KMS-11 (cell line): ENCODE results near the gene PMPCB.
A peak's percentile ranks its signal among the peaks of the same experiment; 100 is the strongest.
"Not testable (repeated sequence)": the region's sequence is repeated elsewhere in the genome, so short reads cannot be mapped to it uniquely, and the experiment has no call there.

ENCODE experiments used
- H2AFZ ChIP-seq: fragments of 200-600 bp; sonication (generic); 2 replicates; pipeline ENCODE4 v1.6.1; 2016; ENCODE audit warnings: antibody characterized with exemption, mixed run types, low read depth
- H3K27ac ChIP-seq: fragments of 200-600 bp; sonication (generic); 2 replicates; pipeline ENCODE4 v1.6.1; 2016; ENCODE audit warnings: mild to moderate bottlenecking, mixed run types
- H3K27me3 ChIP-seq: fragments of 200-600 bp; sonication (generic); 2 replicates; pipeline ENCODE4 v1.6.1; 2017; ENCODE audit warnings: mild to moderate bottlenecking, low read depth, mixed run types, moderate library complexity; ENCODE audit not compliant: insufficient read depth
- H3K36me3 ChIP-seq: fragments of 200-600 bp; sonication (generic); 2 replicates; pipeline ENCODE4 v1.6.1; 2017; ENCODE audit warnings: mild to moderate bottlenecking, mixed run types; ENCODE audit not compliant: insufficient read depth
- H3K4me1 ChIP-seq: fragments of 200-600 bp; sonication (generic); 2 replicates; pipeline ENCODE4 v1.6.1; 2016; ENCODE audit warnings: mild to moderate bottlenecking, low read depth, mixed run types; ENCODE audit not compliant: poor library complexity, severe bottlenecking
- H3K4me2 ChIP-seq: fragments of 200-600 bp; sonication (generic); 2 replicates; pipeline ENCODE4 v1.7.0; 2016; ENCODE audit warnings: mild to moderate bottlenecking, mixed run types
- H3K4me3 ChIP-seq: fragments of 200-600 bp; sonication (generic); IDR thresholded peaks from 2 replicates; pipeline ENCODE4 v1.6.1; 2017; ENCODE audit warnings: low read depth, low read length, mixed read lengths; ENCODE audit not compliant: insufficient read depth
- H3K79me2 ChIP-seq: fragments of 200-600 bp; sonication (generic); 2 replicates; pipeline ENCODE4 v1.6.1; 2016; ENCODE audit warnings: low read depth, mixed run types; ENCODE audit not compliant: insufficient read depth
- H3K9ac ChIP-seq: fragments of 200-600 bp; sonication (generic); 2 replicates; pipeline ENCODE4 v1.6.1; 2016; ENCODE audit warnings: mild to moderate bottlenecking, mixed run types
- H4K20me1 ChIP-seq: fragments of 200-600 bp; sonication (generic); 2 replicates; pipeline ENCODE4 v1.6.1; 2016; ENCODE audit warnings: mild to moderate bottlenecking, mixed run types; ENCODE audit not compliant: insufficient read depth
- TF ChIP-seq, protein P1 (sequence below): fragments of 200-600 bp; sonication (generic); conservative IDR thresholded peaks from 2 replicates; pipeline ENCODE4 v1.6.1; 2017; ENCODE audit warnings: low read depth, mild to moderate bottlenecking, antibody characterized with exemption, low read length, moderate library complexity, mixed read lengths

The PMPCB gene, protein sequence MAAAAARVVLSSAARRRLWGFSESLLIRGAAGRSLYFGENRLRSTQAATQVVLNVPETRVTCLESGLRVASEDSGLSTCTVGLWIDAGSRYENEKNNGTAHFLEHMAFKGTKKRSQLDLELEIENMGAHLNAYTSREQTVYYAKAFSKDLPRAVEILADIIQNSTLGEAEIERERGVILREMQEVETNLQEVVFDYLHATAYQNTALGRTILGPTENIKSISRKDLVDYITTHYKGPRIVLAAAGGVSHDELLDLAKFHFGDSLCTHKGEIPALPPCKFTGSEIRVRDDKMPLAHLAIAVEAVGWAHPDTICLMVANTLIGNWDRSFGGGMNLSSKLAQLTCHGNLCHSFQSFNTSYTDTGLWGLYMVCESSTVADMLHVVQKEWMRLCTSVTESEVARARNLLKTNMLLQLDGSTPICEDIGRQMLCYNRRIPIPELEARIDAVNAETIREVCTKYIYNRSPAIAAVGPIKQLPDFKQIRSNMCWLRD

DNA sequence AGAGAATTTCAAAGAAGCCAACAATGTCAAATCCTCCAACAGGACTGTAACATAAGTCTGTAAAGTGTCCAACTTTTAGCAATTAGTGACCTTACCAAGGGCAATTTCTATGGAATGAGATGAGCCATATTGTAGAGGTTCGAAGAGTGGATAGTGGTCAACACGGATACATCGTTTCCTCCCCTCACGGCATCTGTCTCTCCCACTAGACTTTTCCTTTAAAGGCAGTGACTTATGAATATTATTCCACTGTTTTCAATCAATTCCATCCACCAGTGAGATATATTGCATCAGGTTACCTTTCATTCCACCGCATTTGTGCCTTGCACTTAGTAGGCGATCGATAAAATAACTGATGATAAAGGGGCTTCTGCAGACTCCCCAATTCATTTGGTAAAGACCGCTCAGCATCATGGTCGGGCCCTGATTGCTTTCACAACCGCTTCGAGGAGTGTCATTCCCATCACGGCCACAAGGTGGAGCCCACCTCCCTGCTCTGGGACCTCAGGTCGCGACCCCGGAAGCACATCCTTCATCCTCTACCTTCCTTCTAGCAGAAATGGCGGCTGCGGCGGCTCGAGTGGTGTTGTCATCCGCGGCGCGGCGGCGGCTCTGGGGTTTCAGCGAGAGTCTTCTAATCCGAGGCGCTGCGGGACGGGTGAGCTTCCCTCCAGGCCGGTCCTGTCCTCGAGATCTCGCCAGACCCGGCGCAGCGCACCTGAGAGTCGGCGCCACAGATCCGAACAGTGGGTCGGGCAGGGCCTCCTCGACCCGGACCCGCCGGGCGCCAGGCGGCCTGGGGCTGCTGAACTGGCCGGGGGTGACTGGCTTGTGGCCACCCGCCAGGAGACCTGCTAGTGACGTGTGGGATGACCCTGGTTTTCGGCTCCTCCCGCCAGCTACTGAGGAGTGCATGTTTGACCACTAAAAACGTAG lies at the start of gene PMPCB:
Gene PMPCB, plus strand, starts transcription at position 535 of the 936 bp plus-strand sequence. Its CDS starts 25 bp downstream, at position 560.
- peak within 1 kb of the TSS; percentile 81; the same call in 1 of the 2 replicates for H3K9ac ChIP-seq
- H3K27ac ChIP-seq, result peak within 1 kb of the TSS; percentile 73
- H4K20me1 ChIP-seq, result peaks cover 6% of the 10 kb centered on the region; the same call in 1 of the 2 replicates
- no peaks in the 10 kb centered on the region for H3K27me3 ChIP-seq
- TF ChIP-seq, protein P1, sequence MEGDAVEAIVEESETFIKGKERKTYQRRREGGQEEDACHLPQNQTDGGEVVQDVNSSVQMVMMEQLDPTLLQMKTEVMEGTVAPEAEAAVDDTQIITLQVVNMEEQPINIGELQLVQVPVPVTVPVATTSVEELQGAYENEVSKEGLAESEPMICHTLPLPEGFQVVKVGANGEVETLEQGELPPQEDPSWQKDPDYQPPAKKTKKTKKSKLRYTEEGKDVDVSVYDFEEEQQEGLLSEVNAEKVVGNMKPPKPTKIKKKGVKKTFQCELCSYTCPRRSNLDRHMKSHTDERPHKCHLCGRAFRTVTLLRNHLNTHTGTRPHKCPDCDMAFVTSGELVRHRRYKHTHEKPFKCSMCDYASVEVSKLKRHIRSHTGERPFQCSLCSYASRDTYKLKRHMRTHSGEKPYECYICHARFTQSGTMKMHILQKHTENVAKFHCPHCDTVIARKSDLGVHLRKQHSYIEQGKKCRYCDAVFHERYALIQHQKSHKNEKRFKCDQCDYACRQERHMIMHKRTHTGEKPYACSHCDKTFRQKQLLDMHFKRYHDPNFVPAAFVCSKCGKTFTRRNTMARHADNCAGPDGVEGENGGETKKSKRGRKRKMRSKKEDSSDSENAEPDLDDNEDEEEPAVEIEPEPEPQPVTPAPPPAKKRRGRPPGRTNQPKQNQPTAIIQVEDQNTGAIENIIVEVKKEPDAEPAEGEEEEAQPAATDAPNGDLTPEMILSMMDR, result peak; percentile 95
- H3K79me2 ChIP-seq, result peaks cover 41% of the 10 kb centered on the region
- peak within 1 kb of the TSS; percentile 69 for H2AFZ ChIP-seq
- H3K4me1 ChIP-seq, result peaks cover 35% of the 10 kb centered on the region
- H3K4me3 ChIP-seq, result no peak within 1 kb of the TSS
- H3K36me3 ChIP-seq, result peaks cover 3% of the 10 kb centered on the region; the same call in 1 of the 2 replicates
- peak within 1 kb of the TSS; percentile 81 for H3K4me2 ChIP-seq

DNA sequence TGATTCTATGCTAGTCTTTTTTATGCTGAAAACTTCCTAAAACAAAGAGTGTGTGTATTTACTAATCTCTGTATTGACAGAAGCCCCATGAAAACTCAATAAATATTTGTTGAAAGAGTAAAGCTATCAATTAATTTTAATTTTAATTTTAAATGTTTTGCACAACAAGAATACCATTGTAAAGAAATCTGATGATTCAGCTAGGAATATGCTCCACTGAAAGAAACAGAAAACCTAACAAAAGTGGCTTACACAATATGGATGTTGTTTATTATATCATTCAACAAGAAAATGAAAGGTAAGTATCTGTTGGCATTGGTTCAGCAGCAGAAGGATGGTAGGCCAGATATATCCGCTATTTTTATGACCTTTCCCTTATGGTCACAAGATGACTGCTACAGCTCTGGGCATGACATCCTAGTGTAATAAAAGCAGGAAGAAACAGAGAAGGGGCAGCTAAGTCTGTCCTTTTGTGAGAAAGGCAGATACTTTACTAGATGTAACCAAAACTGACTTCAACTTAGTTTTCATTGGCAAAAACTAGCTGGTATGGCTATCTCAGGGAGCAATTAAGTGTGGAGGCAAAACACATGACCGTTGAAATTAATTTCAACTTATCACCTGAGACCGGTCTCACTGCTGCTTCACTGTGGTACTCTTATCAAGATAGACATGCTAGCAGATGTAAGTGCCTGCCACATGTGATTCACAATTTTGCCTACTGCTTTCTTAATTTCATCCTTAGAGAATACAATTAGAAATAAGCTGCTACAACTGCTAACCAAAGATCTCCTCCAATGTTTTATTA lies 43.3 kb upstream of the PMPCB start:
- H3K9ac ChIP-seq, H3K27ac ChIP-seq, H3K36me3 ChIP-seq, H3K79me2 ChIP-seq, H3K4me2 ChIP-seq, H3K27me3 ChIP-seq, H2AFZ ChIP-seq, H4K20me1 ChIP-seq, H3K4me3 ChIP-seq, H3K4me1 ChIP-seq: not testable (repeated sequence)

DNA sequence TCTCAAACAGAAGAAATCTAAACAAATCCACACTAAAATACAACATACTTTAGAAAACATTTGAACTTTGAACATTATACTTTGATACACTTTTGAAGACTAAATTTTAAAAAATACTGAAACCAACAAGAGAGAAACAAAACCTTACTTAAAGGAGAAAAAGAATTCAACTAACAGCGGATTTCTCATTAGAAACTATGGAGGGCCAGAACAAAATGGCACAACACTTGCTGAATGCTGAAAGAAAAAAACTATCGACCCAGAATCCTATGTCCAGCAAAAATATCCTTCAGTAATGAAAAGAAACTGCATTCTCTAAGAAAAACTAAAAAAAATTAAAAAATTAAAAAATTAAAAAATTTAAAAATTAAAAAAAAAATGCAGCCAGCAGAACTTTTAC lies 33.2 kb upstream of the PMPCB start:
- not testable (repeated sequence) for H3K9ac ChIP-seq, H3K27ac ChIP-seq, H3K36me3 ChIP-seq, H3K4me1 ChIP-seq, H3K27me3 ChIP-seq, H4K20me1 ChIP-seq, H3K4me2 ChIP-seq, H3K4me3 ChIP-seq, H3K79me2 ChIP-seq, H2AFZ ChIP-seq

DNA sequence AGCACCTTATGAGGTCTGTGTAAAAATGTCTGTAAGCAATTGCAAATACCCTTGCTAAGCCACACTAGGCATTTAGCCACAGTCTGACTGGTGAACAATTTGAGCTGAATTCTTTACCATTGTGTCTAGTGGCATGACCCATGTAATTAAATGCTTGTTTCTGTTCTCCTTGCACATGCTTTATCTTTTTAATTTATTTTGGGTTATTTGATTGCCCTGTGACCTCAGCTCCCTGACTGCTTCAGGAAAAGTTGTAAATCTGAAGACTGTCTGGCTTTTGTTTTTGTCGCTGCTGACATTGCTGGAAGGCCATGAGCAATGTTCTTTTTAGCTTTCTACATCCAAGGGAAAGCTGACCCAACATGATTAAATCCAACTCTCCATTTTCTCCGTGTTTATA lies 31.0 kb upstream of the PMPCB start:
- H3K27me3 ChIP-seq, H3K9ac ChIP-seq, H2AFZ ChIP-seq, H3K4me1 ChIP-seq, H3K79me2 ChIP-seq, H4K20me1 ChIP-seq, H3K27ac ChIP-seq, H3K36me3 ChIP-seq, H3K4me2 ChIP-seq, H3K4me3 ChIP-seq: not testable (repeated sequence)

DNA sequence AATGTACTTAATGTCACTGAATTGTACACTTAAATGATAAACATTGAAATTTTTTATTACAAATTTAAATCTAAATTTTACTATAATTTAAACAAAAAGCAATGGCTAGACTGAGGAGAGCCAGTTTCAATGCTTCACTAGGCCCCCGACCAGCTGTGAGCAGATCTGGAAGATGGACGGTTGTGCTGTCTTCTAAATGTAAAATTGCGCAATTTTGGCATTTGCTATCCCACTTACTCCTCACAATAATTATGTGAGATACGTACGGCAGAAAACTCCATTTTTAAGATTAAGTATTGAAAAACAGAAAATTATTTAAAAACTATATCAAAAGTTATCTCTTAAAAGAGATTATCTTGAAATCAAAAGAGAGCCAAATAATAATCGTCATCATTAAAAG lies 23.9 kb upstream of the PMPCB start:
- not testable (repeated sequence) for H3K36me3 ChIP-seq, H2AFZ ChIP-seq, H3K9ac ChIP-seq, H3K27me3 ChIP-seq, H3K27ac ChIP-seq, H3K79me2 ChIP-seq, H3K4me3 ChIP-seq, H3K4me2 ChIP-seq, H4K20me1 ChIP-seq
- peaks cover 28% of the 10 kb centered on the region for H3K4me1 ChIP-seq

DNA sequence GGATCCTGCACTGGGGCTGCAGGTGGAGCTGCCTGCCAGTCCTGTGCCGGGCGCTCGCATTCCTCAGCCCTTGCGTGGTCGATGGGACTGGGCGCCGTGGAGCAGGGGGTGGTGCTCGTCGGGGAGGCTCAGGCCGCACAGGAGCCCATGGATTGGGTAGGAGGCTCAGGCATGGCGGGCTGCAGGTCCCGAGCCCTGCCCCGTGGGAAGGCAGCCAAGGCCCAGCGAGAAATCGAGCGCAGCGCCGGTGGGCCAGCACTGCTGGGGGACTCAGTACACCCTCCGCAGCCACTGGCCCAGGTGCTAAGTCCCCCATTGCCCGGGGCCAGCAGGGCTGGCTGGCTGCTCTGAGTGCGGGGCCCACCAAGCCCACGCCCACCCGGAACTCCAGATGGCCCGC lies 22.4 kb upstream of the PMPCB start:
- not testable (repeated sequence) for H4K20me1 ChIP-seq, H3K36me3 ChIP-seq, H3K4me3 ChIP-seq

DNA sequence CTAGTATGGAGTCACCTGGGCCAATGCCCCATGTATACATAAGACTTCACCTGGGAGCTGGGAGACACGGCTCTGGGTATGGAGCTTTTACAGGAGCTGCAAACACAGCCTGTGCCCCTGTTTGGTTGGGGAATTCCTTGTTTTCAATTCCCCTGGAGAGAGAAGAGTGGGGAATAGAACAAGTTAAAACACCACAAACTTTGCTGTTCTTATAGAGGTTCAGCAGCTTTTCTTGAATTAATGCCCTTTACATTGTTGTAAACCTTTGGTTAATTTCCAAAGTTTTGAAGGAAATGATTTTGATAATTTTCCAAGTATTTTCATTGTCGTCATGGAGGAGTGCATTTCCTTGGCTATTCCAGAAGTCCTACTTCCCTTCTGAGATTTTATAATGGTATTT lies 19.0 kb upstream of the PMPCB start:
- H3K27ac ChIP-seq, H3K4me3 ChIP-seq, H3K9ac ChIP-seq, H4K20me1 ChIP-seq, H3K27me3 ChIP-seq, H3K36me3 ChIP-seq, H2AFZ ChIP-seq, H3K79me2 ChIP-seq: not testable (repeated sequence)
- Histone ChIP-seq H3K4me2 (peak overlapping the region; percentile 21; the same call in 1 of the 2 replicates), H3K4me1 (peaks cover 39% of the 10 kb centered on the region)

More for the DNA sequence above, 22.4 kb upstream of the PMPCB start:
- not testable (repeated sequence) for H3K4me2 ChIP-seq, H3K79me2 ChIP-seq, H3K27ac ChIP-seq, H3K9ac ChIP-seq, H3K27me3 ChIP-seq, H2AFZ ChIP-seq
- peaks cover 37% of the 10 kb centered on the region for H3K4me1 ChIP-seq

DNA sequence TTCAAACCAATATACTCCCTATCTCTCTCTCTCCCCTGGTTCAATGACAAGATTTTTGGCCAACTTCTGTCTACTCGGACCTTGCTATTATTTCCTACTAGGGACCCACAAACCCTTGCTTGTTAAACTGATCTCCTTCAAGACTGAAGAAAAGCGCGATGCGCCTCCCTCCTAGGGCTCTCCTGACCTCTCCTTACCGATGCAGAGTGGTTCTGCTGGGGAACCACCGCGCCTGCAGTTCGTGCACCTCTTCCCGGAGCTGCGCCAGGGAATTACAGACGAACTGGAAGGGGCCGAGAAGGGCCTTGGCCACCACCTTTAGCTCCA lies 17.6 kb upstream of the PMPCB start:
- Histone ChIP-seq H3K9ac (peak overlapping the region; percentile 93), H3K27ac (peak overlapping the region; percentile 64), H3K4me2 (peak overlapping the region; percentile 95), H3K4me3 (peak overlapping the region; percentile 30), H2AFZ (peak overlapping the region; percentile 100), H3K4me1 (peaks cover 39% of the 10 kb centered on the region)
- not testable (repeated sequence) for H3K36me3 ChIP-seq, H4K20me1 ChIP-seq, H3K79me2 ChIP-seq, H3K27me3 ChIP-seq
